ENCODE results near the gene AFF2. TPM values are rescaled to one million over a fixed set of nuclear protein-coding genes. Genes with fewer than 3 reads are reported as not detected.

AFF2 gene
- total RNA-seq, 3 donors from 2014 or later = 0.29 to 0.63 TPM; not detected in 1

DNA sequence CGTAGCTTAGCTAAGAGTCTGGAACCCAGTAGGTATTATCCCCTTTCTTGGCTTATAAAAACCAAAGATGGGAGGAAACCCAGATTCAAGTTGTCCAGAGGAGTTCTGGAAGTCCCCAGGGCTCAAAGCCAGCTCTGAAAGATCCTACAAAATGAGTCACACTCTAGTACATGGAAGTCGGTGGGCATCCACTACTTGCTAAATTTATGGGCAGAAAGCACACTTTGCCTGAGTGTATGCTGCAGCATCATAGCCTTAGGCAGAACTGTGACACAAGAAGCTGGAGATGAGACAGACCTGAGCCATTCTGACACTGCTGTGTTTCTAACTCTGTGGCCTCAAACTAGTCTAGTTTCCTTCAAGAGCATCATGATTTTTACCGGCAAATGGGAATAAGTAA lies 429.3 kb downstream of the AFF2 start:
- intact Hi-C loops (cut with DNase I, micrococcal nuclease) = no loop called here
- ATAC-seq (no peak), DNase-seq (no peak)
- H3K4me3 ChIP-seq = no peak overlapping the region
- H3K4me1 ChIP-seq (ENCODE audit: low read depth) = no peaks in the 10 kb centered on the region
- TF ChIP-seq, protein P1, sequence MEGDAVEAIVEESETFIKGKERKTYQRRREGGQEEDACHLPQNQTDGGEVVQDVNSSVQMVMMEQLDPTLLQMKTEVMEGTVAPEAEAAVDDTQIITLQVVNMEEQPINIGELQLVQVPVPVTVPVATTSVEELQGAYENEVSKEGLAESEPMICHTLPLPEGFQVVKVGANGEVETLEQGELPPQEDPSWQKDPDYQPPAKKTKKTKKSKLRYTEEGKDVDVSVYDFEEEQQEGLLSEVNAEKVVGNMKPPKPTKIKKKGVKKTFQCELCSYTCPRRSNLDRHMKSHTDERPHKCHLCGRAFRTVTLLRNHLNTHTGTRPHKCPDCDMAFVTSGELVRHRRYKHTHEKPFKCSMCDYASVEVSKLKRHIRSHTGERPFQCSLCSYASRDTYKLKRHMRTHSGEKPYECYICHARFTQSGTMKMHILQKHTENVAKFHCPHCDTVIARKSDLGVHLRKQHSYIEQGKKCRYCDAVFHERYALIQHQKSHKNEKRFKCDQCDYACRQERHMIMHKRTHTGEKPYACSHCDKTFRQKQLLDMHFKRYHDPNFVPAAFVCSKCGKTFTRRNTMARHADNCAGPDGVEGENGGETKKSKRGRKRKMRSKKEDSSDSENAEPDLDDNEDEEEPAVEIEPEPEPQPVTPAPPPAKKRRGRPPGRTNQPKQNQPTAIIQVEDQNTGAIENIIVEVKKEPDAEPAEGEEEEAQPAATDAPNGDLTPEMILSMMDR (IDR thresholded peaks at IDR 0.05) = no peak
- no peaks in the 10 kb centered on the region for H3K36me3 ChIP-seq (ENCODE audit: low read depth)
- no peaks in the 10 kb centered on the region for H3K9me3 ChIP-seq

DNA sequence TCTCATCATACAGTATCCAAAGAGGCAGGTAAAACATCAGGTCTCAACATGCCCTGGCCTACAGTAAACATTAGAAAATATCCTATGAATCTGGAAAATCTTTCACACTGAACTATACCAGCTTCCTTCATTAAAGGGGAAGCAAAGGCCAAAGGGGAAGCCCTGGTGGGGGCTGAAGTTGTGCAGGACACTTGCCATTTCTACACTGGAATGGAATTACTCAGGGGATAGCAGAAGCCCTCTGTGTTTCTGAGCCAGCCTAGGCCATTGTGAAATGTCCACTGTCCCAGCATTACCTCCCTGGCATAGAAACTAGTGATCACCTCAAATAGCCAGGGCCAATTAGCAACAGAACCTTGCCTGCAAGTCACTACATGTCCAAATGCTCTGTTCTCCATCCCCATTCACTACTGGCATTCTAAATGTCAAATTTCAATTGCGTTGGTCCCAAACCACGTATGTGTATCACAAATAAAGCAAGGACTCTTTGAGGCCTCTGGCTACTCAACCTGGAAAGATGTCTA lies 429.9 kb downstream of the AFF2 start:
- DNase-seq (no peak), ATAC-seq (no peak)
- intact Hi-C loops (cut with DNase I, micrococcal nuclease) = no loop called here
- no peaks in the 10 kb centered on the region for H3K9me3 ChIP-seq
- TF ChIP-seq, protein P1 (IDR thresholded peaks at IDR 0.05) = no peak
- no peaks in the 10 kb centered on the region for H3K36me3 ChIP-seq (ENCODE audit: low read depth)
- H3K4me3 ChIP-seq = no peak overlapping the region
- H3K4me1 ChIP-seq (ENCODE audit: low read depth) = no peaks in the 10 kb centered on the region

DNA sequence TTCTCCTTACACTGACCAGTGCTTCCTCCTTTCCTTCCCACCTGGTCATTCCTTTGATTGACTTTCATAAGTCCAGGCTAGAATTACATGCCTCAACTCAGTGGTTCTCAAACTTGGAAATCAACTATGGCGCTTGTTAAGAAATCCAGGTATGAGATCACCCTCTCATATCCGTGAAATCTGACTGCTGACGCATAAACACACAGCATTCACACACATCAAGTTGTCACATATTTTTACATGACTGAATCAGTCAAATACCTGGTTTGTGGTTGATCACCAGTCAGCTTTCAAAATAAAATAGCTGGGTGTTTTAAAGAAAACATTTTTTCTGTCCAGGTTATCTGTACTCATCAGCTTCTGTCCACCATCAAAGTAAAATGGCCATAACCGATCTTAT lies 433.5 kb downstream of the AFF2 start:
- TF ChIP-seq, protein P1 (IDR thresholded peaks at IDR 0.05) = no peak
- H3K36me3 ChIP-seq (ENCODE audit: low read depth) = no peaks in the 10 kb centered on the region
- no peaks in the 10 kb centered on the region for H3K4me1 ChIP-seq (ENCODE audit: low read depth)
- ATAC-seq = no peak
- no peak overlapping the region for H3K4me3 ChIP-seq
- no peak for DNase-seq
- H3K9me3 ChIP-seq = no peaks in the 10 kb centered on the region
- intact Hi-C loops (cut with DNase I, micrococcal nuclease) = no loop called here

DNA sequence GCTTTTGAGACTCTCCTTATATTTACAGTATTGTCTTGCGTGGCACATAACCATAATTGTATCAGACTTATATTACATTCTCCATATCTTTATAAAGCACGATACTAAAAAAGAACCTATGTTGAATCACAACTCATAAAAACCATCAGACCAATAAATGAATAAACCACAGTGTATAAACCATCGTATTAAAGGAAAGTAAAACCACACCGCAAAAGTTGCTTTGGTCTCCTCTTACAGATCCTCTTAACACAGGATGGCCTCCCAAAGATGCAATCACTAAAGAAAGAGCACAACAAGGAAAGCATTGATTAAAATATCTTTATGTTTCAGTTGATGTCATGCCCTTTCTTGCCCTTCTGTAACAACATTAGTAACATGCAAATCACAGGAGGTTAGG lies 437.9 kb downstream of the AFF2 start:
- intact Hi-C loops (cut with DNase I, micrococcal nuclease) = no loop called here
- no peaks in the 10 kb centered on the region for H3K36me3 ChIP-seq (ENCODE audit: low read depth)
- H3K4me3 ChIP-seq = no peak overlapping the region
- no peaks in the 10 kb centered on the region for H3K9me3 ChIP-seq
- ATAC-seq (no peak), DNase-seq (no peak)
- TF ChIP-seq, protein P1 (IDR thresholded peaks at IDR 0.05) = no peak
- no peaks in the 10 kb centered on the region for H3K4me1 ChIP-seq (ENCODE audit: low read depth)

DNA sequence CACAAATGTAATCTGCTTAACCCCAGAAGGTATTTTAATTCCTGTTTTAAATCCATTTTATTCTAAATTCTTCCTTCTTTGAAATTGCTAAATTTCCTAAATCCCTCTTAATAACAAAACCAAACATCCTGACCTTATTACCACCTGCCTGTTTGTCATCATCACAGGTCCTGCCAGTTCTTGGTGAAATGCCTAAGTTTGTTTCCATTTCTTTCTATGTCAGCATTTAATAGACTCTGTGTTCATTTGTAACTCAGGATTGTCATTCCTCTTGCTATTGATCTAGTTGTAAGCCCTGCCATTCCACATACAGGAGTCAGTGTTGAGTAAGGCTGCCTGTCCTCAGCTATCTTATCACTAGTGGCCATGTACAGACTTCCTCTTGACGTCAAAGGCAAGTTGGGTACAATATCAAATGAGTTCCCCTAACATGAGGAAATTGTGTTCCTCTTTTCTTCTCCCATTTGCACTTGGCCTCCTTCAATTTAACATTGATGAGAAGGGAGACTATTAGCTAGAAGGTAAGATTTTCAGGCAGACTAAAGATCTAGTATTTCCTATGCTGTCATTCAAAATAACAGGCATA lies 440.1 kb downstream of the AFF2 start:
- DNase-seq = no peak
- no peak for ATAC-seq
- TF ChIP-seq, protein P1 (IDR thresholded peaks at IDR 0.05) = no peak
- Histone ChIP-seq H3K36me3 (ENCODE audit: low read depth) (no peaks in the 10 kb centered on the region), H3K4me3 (no peak overlapping the region), H3K4me1 (ENCODE audit: low read depth) (no peaks in the 10 kb centered on the region), H3K9me3 (no peaks in the 10 kb centered on the region)
- intact Hi-C loops (cut with DNase I, micrococcal nuclease) = no loop called here

DNA sequence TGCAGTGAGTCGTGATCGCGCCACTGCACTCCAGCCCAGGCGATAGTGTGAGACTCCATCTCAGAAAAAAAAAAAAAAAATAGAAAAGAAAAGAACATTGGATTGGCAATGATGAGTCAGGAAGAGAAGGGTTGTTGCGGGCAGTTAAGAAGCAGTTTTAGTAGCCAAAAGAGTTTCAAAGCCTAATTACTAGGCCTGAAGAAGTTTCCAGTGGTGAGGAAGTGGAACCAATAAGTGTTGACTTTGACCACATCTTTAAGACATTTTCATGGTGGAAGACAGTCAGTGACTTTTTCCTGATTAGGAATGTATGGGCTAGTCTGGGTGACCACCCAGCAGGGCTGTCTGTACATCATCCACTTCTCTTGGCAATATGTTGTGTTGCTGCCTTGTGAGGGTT lies 442.3 kb downstream of the AFF2 start:
- TF ChIP-seq, protein P1 (IDR thresholded peaks at IDR 0.05) = no peak
- Histone ChIP-seq H3K9me3 (no peaks in the 10 kb centered on the region), H3K4me3 (no peak overlapping the region), H3K36me3 (ENCODE audit: low read depth) (no peaks in the 10 kb centered on the region), H3K4me1 (ENCODE audit: low read depth) (no peaks in the 10 kb centered on the region)
- no peak for ATAC-seq
- intact Hi-C loops (cut with DNase I, micrococcal nuclease) = no loop called here
- DNase-seq = no peak
